GM12875 (cell line): Measurements from ENCODE around the gene ZNF354C.

ENCODE experiments used
- H3K4me3 ChIP-seq: one replicate; pipeline ENCODE4 v1.5.1; 2011; ENCODE audit warnings: low read depth, low read length, control low read depth
- TF ChIP-seq, protein P1 (sequence below): IDR thresholded peaks from 2 replicates; pipeline ENCODE4 v1.5.1; 2011; ENCODE audit warnings: low read depth, mild to moderate bottlenecking, control low read depth, inconsistent platforms, low read length, moderate library complexity, borderline replicate concordance; ENCODE audit not compliant: insufficient read depth

Gene ZNF354C

DNA sequence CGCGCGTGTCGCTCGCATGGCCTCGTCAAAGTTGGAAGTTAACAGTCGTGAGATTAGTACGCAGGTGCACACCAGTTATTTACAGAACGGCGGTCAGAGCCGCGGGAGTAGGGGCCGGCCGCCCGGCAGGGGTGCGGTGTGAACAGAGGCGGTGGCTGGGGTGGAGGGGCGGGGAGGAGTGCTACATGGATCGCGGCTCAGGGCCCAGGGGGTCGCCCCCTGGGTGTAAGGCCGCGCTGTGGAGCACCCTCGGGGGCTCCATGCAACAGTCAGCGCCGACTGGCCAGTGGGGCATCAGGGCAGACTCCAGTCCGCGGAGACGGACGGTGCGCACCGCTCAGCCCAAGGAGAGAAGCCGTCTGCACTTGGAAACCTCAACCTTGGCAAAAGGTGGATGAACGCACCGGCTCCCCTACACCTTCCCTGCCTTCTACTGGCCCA is 60.3 kb downstream of the ZNF354C start:
- TF ChIP-seq, protein P1, sequence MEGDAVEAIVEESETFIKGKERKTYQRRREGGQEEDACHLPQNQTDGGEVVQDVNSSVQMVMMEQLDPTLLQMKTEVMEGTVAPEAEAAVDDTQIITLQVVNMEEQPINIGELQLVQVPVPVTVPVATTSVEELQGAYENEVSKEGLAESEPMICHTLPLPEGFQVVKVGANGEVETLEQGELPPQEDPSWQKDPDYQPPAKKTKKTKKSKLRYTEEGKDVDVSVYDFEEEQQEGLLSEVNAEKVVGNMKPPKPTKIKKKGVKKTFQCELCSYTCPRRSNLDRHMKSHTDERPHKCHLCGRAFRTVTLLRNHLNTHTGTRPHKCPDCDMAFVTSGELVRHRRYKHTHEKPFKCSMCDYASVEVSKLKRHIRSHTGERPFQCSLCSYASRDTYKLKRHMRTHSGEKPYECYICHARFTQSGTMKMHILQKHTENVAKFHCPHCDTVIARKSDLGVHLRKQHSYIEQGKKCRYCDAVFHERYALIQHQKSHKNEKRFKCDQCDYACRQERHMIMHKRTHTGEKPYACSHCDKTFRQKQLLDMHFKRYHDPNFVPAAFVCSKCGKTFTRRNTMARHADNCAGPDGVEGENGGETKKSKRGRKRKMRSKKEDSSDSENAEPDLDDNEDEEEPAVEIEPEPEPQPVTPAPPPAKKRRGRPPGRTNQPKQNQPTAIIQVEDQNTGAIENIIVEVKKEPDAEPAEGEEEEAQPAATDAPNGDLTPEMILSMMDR, result no peak

DNA sequence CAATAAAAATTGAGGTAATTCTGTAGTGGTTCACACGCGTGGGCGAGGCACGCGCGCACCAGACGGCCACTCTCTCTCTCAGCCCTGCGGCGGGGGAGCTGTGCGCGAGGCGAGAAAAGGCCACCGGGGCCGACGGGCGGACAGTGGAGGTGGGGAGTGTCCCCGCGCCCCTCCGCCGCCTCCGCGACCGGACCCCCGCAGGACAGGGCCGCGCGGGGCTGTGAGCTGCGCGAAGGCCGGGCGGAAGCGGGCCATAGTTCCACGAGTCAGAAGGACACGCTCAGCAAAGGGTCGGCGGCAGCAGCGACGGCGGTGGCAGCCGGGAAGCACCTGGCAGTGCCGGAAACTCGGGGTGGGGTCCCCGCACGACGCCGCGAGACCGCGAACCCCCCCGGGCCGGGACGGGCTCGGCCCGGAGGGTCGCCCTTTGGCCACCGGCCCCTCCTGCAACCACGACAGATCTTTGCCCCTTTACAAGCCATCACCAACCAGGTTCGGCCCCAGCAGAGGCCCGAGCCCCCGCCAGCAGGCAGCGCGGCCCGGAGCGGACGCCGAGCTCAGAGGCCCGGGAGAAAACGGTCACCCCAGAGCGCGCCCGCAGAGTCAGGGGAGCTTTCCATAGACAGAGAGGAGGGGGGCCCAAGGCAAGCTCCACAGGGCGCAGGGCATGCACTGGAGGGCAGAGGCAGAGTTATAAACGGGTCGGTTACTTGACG is 60.9 kb downstream of the ZNF354C start:
- no peak overlapping the region for H3K4me3 ChIP-seq
- TF ChIP-seq, protein P1, result no peak

More for the DNA sequence above, 60.3 kb downstream of the ZNF354C start:
- H3K4me3 ChIP-seq, result no peak overlapping the region

GRCh38 chr5:179121667-179122111 is 61.5 kb downstream of the ZNF354C start:
- TF ChIP-seq, protein P1, result no peak
- H3K4me3 ChIP-seq, result no peak overlapping the region

GRCh38 chr5:179122411-179123108 is 62.4 kb downstream of the ZNF354C start:
- TF ChIP-seq, protein P1, result no peak
- no peak overlapping the region for H3K4me3 ChIP-seq

- H3K4me3 ChIP-seq, result no peak overlapping the region
- TF ChIP-seq, protein P1, result no peak
These were observed 62.9 kb downstream of the ZNF354C start for GRCh38 chr5:179123109-179123426.

GRCh38 chr5:179123491-179124272 is 63.5 kb downstream of the ZNF354C start:
- no peak overlapping the region for H3K4me3 ChIP-seq
- TF ChIP-seq, protein P1, result no peak
